Activated B cell treated with CpG ODN at 0.5 μM for 24 hours (primary cell): ENCODE measurements around the gene CRABP1. TPM values are rescaled to one million over a fixed set of nuclear protein-coding genes. Genes with fewer than 3 reads are reported as not detected.

Experiments
- ATAC-seq: fragments of 200-7000 bp; cut with Tn5 transposase; one replicate; pipeline ENCODE4 v1.10.0; 2021; ENCODE audit warnings: low read depth, mild to moderate bottlenecking, moderate library complexity
- CTCF ChIA-PET: fragments of 350-600 bp; sonication (Branson Sonifier 250); formaldehyde crosslinking; loops from one replicate; lab custom pipeline; 2021; ENCODE audit warnings: antibody characterized with exemption; lab: Charles Lee
- POLR2A ChIA-PET: fragments of 350-600 bp; sonication (Branson Sonifier 250); formaldehyde crosslinking; loops from one replicate; lab custom pipeline; 2021; ENCODE audit warnings: antibody characterized with exemption; lab: Charles Lee
- DNase-seq: peaks from one replicate; pipeline ENCODE4 v3.0.0; 2022
- H3K27ac Mint-ChIP-seq: one replicate; pipeline ENCODE4 v1.8.0; 2020; ENCODE audit warnings: mixed read lengths
- H3K27me3 Mint-ChIP-seq: one replicate; pipeline ENCODE4 v1.8.0; 2021; ENCODE audit warnings: mixed read lengths
- H3K36me3 Mint-ChIP-seq: one replicate; pipeline ENCODE4 v1.8.0; 2021; ENCODE audit warnings: low read depth, mixed read lengths
- H3K4me1 Mint-ChIP-seq: one replicate; pipeline ENCODE4 v1.8.0; 2021; ENCODE audit warnings: mixed read lengths
- H3K4me3 Mint-ChIP-seq: one replicate; pipeline ENCODE4 v1.8.0; 2020; ENCODE audit warnings: mild to moderate bottlenecking, mixed read lengths
- H3K9me3 Mint-ChIP-seq: one replicate; pipeline ENCODE4 v1.8.0; 2020; ENCODE audit warnings: mixed read lengths
- intact Hi-C: fragments of 100-400 bp; cut with micrococcal nuclease; formaldehyde crosslinking; loops from one replicate; pipeline ENCODE4 v1.15.1; 2024
- total RNA-seq: library from RNA; stranded (reverse); gene quantifications from 2 replicates; pipeline ENCODE4 v1.2.3, GENCODE V29; 2022
- TF ChIP-seq, protein P1 (sequence below): fragments of 200-600 bp; IDR thresholded peaks from one replicate; pipeline ENCODE4 v1.8.0; 2022; ENCODE audit warnings: antibody characterized with exemption, mild to moderate bottlenecking

Gene CRABP1
- total RNA-seq, 1 donor from 2014 or later: not detected

DNA sequence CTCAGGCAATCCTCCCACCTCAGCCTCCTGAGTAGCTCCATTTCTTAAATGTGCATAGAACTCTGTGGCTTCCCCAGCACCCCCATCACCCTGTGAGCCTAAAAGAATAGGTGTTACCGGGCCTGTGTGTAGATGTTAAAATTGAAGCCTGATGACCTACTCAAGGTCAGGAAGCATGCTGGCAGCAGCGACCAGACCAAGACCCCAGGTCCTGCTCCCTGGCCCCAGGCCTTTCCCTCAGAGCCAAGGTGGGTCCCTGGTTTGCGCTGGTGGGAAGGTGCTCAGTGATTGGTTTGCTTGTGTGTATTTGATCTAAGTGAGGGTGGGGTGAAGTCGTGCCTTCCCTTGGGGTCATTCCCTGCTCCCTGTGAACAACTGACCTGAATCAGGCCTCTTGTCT lies 18.4 kb upstream of the CRABP1 start:
- intact Hi-C loops: no loop called here
- TF ChIP-seq, protein P1, sequence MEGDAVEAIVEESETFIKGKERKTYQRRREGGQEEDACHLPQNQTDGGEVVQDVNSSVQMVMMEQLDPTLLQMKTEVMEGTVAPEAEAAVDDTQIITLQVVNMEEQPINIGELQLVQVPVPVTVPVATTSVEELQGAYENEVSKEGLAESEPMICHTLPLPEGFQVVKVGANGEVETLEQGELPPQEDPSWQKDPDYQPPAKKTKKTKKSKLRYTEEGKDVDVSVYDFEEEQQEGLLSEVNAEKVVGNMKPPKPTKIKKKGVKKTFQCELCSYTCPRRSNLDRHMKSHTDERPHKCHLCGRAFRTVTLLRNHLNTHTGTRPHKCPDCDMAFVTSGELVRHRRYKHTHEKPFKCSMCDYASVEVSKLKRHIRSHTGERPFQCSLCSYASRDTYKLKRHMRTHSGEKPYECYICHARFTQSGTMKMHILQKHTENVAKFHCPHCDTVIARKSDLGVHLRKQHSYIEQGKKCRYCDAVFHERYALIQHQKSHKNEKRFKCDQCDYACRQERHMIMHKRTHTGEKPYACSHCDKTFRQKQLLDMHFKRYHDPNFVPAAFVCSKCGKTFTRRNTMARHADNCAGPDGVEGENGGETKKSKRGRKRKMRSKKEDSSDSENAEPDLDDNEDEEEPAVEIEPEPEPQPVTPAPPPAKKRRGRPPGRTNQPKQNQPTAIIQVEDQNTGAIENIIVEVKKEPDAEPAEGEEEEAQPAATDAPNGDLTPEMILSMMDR: no peak
- ATAC-seq (no peak), DNase-seq (no peak)
- Mint-ChIP-seq H3K4me1 (no peaks in the 10 kb centered on the region), H3K27ac (no peak overlapping the region), H3K9me3 (no peaks in the 10 kb centered on the region), H3K36me3 (no peaks in the 10 kb centered on the region), H3K27me3 (peaks cover 4% of the 10 kb centered on the region), H3K4me3 (no peak overlapping the region)
- ChIA-PET CTCF (no interaction called here), POLR2A (no interaction called here)

DNA sequence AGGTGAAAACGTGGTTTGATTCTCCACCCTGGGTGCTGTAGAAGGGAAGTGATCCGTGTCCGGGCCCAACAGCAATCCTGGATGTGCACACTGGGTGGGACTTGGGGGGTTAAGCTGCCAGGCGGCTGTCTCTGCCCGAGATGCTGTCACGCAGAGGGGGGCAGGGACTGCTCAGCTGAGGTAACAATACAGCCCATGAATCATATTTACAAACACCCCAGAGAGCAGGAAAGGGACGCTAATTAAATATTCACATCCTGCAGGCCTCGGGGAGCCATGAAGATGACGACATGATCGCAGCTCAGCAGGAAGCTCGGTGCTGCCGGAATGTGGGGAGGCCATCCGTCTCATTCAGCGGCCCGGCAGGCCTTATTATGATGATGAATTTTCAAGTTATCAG lies 17.9 kb upstream of the CRABP1 start:
- CTCF ChIA-PET: no interaction called here
- no peak overlapping the region for H3K27ac Mint-ChIP-seq
- peaks cover 4% of the 10 kb centered on the region for H3K27me3 Mint-ChIP-seq
- DNase-seq (no peak), ATAC-seq (no peak)
- H3K9me3 Mint-ChIP-seq: no peaks in the 10 kb centered on the region
- H3K36me3 Mint-ChIP-seq: no peaks in the 10 kb centered on the region
- H3K4me1 Mint-ChIP-seq: no peaks in the 10 kb centered on the region
- H3K4me3 Mint-ChIP-seq: no peak overlapping the region
- TF ChIP-seq, protein P1: no peak
- POLR2A ChIA-PET: no interaction called here
- intact Hi-C loops: no loop called here

DNA sequence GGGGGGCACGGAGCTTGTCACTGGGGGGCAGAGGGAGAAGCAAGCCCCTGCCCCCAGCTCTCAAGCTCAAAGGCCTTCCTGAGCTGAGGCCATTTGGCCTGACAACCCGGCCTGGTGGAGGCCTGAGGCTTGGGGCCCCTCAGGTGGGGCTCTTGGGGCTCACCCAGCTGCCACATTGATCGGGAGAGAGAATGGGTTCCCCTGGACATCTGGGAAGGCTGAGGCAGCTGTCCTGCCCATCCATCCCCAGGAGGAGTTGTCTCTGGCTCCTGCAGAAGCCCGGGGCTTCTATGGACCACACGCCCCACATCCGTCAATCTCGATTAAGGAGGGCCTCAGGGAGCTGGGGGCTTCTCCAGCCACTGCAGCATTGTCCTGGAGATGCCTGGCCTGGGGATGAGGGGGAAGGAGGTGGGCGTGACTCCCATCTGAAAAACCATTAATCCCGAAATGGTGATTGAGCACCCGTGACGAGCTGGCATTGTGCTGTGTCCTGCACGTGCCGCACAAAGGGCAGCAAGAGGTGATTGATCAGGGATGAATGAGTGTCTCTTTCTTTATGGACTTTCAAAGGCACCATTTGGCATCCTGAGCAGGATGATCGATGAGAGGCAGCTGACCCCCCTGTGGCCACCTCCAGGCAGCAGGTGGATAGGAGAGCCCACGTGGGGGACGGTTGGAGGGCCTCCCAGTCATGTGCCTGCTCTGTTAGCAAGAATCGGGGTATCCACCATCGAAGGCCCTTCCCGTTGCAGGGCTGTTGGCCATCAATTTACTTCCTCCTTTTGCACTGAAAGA lies 17.2 kb upstream of the CRABP1 start:
- intact Hi-C loops: no loop called here
- TF ChIP-seq, protein P1: no peak
- Mint-ChIP-seq H3K36me3 (no peaks in the 10 kb centered on the region), H3K4me1 (no peaks in the 10 kb centered on the region), H3K4me3 (no peak overlapping the region), H3K27me3 (peaks cover 2% of the 10 kb centered on the region), H3K27ac (no peak overlapping the region), H3K9me3 (no peaks in the 10 kb centered on the region)
- ChIA-PET POLR2A (no interaction called here), CTCF (interaction anchor here (0.9 kb wide), 1 partner anchor 13 kb away, joined by 3 read pairs; no protein-coding TSS in a partner anchor)
- no peak for DNase-seq
- ATAC-seq: no peak

DNA sequence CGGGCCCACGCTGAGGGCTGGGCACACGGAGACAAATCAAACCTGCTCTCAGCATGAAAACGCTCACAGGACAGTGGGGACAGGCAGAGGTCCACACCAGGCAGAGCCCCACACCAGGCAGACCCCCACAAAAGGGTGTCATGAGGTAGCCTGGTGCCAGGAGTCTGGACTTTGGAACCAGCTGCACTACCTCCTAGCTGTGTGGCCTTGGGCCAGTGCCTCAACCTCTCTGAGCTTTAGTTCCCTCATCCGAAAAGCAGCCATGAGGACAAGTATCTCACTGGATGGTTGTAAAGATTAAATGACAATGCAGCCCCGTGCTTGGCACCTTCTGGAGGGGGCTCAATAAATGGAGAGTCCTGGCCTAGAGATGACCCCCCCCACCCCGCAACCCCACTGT lies 16.5 kb upstream of the CRABP1 start:
- no peak overlapping the region for H3K27ac Mint-ChIP-seq

DNA sequence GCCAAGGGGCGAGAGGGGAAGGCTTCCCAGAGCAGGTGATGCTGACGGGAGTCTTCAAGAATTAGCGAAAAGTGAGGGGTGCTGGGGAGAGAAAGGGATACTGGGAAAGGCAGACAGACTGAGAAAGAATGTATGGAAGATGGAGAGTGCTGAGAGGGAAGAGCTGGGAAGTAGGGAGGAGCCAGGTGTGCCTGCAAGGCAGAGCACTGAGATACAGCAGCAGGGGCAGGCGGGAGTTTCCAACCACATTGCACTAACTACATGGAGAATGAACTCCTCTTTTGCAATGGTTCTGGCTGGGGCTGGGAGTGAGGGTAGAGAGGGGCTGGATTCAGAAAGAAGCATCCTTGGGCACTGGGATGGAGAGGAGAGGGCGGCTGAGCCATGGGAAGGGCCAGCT lies 16.0 kb upstream of the CRABP1 start:
- Mint-ChIP-seq H3K36me3 (no peaks in the 10 kb centered on the region), H3K4me1 (no peaks in the 10 kb centered on the region), H3K27ac (no peak overlapping the region), H3K9me3 (no peaks in the 10 kb centered on the region), H3K27me3 (peaks cover 2% of the 10 kb centered on the region), H3K4me3 (no peak overlapping the region)
- intact Hi-C loops: no loop called here
- ChIA-PET CTCF (no interaction called here), POLR2A (interaction anchor here (0.6 kb wide), 1 partner anchor 10 kb away, joined by 11 read pairs; no protein-coding TSS in a partner anchor)
- DNase-seq (no peak), ATAC-seq (no peak)
- TF ChIP-seq, protein P1: no peak

More for the DNA sequence above, 16.5 kb upstream of the CRABP1 start:
- CTCF ChIA-PET: interaction anchor here (0.9 kb wide), 1 partner anchor 14 kb away, joined by 3 read pairs; no protein-coding TSS in a partner anchor
- no peak for DNase-seq
- POLR2A ChIA-PET: no interaction called here
- Mint-ChIP-seq H3K4me3 (no peak overlapping the region), H3K36me3 (no peaks in the 10 kb centered on the region), H3K27me3 (peaks cover 2% of the 10 kb centered on the region), H3K4me1 (no peaks in the 10 kb centered on the region), H3K9me3 (no peaks in the 10 kb centered on the region)
- TF ChIP-seq, protein P1: no peak
- no peak for ATAC-seq
- intact Hi-C loops: no loop called here
